Erythroblast (primary cell): Measurements from ENCODE around the gene RTN4RL1.
"Not testable (repeated sequence)": the region's sequence is repeated elsewhere in the genome, so short reads cannot be mapped to it uniquely, and the experiment has no call there.

Experiments
- DNase-seq, 2 experiments: peaks; one replicate each; lab custom pipeline; 2025; lab: John Stamatoyannopoulos, UW
- GATA1 ChIP-seq: IDR thresholded peaks from 2 replicates; pipeline ENCODE4 v1.6.1; 2011; ENCODE audit warnings: low read depth, mild to moderate bottlenecking, control low read depth, low read length, moderate library complexity
- POLR2A ChIP-seq: IDR thresholded peaks from 2 replicates; pipeline ENCODE4 v1.6.1; 2011; ENCODE audit warnings: mild to moderate bottlenecking, low read length

Gene RTN4RL1

DNA sequence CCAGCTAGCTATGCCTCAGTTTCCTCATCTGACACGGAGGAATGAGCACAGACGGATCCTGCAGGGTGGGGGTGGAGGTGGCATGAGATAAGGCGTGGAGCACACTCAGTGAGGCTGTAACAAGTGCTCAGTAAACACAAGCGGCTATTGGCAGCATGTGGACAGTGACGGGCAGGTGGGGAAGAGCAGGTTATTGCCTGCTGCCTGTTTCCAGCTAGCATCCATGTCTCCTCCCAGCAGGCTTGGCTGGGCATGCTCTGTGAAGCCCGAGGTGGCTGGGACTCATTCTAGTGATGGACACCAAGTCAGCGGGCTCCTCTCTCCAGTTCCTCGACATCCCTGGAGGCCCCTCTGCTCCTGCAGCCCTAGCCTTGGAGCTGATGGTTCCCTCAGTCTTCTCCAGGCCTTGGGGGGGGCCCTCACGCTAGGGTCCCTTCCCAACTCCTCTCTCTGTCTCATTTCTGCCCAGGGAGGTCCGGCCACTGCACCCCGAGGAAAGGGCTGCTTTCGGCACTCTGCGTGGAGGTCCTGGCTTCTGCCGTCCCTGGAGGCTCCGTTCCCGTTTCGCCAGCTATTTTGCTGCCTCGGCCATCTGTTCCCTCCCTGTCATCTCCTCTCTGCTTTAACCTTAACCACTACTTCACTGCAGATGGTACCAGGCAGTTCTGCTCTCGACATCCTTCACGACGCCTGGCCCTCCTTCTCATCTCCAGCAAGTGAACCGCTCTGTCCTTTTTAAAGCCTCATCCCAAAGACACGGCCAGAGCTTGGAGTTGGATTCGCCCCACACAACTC lies 6.2 kb downstream of the RTN4RL1 start:
- TF ChIP-seq GATA1 (no peak), POLR2A (no peak)
- DNase-seq, result no peak

DNA sequence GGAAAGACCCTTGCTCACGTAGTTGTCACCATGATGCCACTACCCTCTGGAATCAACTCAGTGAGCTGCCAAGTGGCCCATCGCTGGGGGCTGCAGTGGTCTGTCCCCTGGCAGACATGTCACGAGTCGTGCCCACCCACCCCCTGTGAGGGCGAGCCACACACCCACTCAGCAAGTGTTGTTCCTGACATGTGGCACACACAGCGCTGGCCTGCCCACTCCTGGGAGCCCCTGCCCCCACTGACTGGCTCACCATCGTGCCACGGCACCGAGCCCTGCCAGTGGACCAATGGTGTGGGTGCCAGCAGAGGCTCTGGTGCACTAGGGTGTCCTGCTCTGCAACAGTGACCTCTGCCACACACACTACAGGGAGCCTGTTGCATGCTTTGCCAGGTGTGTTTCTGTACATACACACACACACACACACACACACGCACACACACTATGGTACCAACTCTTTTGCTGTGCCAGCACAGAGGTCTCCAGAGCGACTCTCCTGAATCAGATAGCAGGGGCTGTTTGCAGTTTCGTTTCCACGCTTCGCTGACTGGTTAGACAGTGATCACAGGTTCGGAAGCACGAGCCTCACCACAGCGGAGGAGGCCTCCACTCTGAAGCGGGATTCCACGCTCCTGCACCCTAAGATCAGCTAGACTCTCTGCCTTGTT lies 7.7 kb downstream of the RTN4RL1 start:
- TF ChIP-seq GATA1 (no peak), POLR2A (no peak)
- no peak for DNase-seq

- no peak for DNase-seq
- TF ChIP-seq GATA1, result no peak
- TF ChIP-seq POLR2A, result no peak
Measured at GRCh38 chr17:2016494-2016893, 8.6 kb downstream of the RTN4RL1 start.

DNA sequence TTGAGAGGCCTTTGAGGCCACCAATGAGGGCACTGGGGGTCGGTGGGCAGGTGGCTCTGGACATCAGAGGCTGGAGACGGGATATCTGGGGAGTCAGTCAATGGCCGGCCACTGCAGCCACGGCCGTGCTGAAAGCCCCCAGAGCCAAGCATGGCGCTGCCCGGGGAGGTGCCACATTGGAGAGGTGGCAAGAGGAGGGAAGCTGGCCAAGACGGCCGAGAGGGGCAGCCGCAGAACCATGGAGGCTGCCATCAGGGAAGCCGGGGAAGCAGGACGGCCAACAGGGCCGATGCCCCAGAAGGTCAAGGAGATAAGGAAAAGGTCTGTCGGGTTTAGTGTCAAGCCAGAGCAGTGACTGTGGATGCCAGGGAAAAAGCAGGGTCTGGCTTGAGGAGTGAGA lies 9.8 kb downstream of the RTN4RL1 start:
- no peak for TF ChIP-seq POLR2A
- no peak for TF ChIP-seq GATA1
- DNase-seq, result no peak

DNA sequence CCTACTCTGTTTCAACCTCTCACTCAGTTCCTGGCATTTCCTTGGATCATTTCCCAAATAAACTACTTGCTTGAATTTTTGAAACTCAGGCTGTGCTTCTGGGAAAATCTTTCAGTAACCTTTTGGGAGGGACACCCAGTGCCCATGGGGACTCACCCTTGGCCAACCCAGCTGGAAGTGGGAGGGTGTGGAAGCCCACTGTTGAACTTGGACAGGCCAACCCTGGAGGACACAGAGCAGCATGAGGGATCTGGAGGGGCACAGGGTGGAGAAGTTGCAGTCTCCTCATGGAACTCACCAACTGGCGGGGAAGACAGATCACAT lies 11.2 kb downstream of the RTN4RL1 start:
- no peak for DNase-seq
- no peak for TF ChIP-seq GATA1
- no peak for TF ChIP-seq POLR2A

DNA sequence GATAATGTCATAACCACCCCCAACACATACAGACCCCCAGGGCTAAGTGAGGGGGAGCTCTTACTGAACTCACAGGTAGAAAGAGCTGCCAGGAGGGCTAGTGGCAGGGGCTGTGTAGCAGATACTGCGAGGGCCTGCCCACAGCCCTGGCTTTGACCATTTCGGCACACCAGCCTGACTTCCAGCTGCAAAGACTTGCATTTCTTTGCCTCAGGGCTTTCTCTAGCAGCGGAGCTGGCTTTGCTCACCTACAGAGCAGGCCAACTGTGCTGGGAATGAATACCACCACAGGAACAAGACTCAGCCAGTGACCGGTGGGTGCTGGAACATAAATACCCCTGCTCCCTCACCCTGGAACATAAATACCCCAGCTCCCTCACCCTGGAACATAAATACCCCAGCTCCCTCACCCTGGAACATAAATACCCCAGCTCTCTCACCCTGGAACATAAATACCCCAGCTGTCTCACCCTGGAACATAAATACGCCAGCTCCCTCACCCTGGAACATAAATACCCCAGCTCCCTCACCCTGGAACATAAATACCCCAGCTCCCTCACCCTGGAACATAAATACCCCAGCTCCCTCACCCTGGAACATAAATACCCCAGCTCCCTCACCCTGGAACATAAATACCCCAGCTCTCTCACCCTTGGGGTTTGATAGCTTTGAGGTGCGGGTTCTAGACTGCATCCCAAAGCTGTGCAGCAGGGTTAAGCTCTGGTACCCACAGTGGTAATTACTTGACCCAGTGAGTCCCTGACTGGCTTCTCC lies 11.7 kb downstream of the RTN4RL1 start:
- DNase-seq, result not testable (repeated sequence)

DNA sequence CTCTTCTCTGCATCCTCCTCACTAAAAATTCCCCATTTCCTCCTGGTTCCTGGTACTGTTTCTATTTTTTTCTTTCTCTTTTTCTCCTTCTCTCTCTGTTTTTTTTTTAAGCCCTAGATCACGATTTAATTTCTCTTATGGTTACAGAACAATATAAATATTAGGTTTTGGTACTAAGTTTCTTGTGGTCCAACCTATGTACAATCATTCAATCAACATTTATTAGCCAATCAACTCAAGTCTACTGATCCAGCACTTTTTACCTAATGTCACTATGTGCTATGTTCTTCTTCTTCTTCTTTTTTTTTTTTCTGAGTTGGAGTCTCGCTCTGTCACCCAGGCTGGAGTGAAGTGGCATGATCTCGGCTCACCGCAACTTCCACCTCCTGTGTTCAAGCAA lies 12.6 kb downstream of the RTN4RL1 start:
- TF ChIP-seq POLR2A, result no peak
- no peak for TF ChIP-seq GATA1
- DNase-seq, result no peak

DNA sequence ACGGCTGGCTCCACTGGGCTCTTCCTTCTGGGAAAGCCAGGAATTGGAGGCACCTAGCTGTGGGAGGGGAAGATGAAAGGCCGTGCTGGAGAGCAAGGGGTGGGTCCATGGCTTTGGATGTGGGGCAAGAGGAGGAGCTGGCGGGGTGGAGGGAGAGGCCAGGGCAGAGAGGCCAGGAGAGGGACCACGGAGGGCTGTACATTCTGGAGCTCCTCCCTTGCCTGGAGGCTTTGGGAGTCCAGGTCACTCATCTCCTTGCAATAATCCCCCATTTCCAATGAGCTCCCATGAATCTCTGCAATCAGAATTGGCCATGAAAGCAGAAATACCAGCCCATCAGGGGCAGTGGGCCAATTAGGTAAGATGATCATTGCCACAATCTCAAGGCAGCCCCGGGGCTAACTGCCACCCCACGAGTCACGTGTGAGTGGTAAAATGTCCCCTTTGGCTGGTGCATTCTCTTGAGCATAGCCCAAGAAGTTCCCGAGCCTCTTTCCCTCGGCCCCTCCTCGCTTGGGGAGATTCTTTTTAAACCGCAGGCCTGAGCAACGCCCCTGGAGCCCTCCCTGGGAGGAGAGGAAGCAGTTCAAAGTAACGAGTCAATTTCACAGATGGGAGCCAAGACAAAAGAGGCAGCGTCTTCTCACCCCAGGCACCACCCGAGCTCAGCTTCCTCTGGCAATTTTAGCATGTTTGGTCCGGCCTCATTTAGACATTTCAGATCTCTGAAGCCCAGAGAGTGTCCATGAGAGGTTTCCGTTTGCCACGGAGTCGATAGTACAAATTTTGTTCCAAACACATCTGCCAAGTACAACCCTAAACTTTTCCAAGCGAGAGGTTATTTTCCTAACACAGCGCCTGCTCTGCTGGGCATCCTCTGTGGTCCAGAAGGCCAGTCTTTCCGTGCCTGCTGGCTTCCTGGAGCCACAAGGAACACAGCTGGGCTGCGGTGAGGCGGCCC lies 13.4 kb downstream of the RTN4RL1 start:
- DNase-seq, result no peak
- no peak for TF ChIP-seq POLR2A
- TF ChIP-seq GATA1, result no peak

DNA sequence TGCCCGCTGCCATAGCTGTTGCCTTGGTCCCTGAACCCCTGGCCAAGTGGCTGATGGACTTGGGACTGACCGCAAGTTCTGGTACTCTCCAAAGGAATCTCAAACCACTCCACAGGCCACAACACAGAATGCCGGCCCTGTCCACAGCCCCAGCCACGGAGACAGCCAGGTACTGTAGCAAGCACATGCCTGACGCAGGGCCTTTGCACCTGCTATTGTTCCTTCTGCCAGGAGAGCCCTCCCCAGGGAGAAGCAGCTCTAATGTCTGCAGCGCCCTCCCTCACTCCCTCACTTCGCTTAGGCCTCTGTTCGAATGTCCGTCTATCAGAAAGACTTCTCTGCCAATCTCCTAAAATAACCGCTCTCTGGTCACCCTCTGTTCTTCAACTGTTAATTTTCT lies 15.4 kb downstream of the RTN4RL1 start:
- DNase-seq, result no peak
- no peak for TF ChIP-seq POLR2A
- TF ChIP-seq GATA1, result no peak

- no peak for DNase-seq
- TF ChIP-seq GATA1 (no peak), POLR2A (no peak)
Measured at GRCh38 chr17:2008332-2009126, 16.6 kb downstream of the RTN4RL1 start.

- DNase-seq, result no peak
- TF ChIP-seq POLR2A (no peak), GATA1 (no peak)
Measured at GRCh38 chr17:2004435-2004952, 20.6 kb downstream of the RTN4RL1 start.

DNA sequence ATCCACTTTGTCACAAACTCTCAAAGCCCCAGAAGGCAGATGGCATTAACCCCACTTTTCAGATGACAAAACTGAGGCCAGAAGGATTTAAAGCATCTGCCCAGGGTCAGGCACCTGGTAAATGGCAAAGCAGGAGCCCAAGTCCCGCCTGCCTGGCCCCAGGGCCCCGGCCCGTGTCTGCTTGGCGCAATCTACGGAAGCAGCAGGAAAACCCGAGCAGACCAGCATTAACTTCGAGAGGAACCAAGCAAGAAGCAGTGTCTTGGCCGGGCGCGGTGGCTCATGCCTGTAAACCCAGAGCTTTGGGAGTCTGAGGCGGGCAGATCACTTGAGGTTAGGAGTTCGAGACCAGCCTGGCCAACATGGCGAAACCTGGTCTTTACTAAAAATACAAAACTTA lies 21.6 kb downstream of the RTN4RL1 start:
- TF ChIP-seq GATA1, result no peak
- DNase-seq, result no peak

- TF ChIP-seq POLR2A, result no peak
- TF ChIP-seq GATA1, result no peak
- no peak for DNase-seq
Measured at GRCh38 chr17:2002767-2003329, 22.3 kb downstream of the RTN4RL1 start.
